ENCODE measurements around the gene PRIM2.
"Not testable (repeated sequence)": the region's sequence is repeated elsewhere in the genome, so short reads cannot be mapped to it uniquely, and the experiment has no call there.

Gene PRIM2

DNA sequence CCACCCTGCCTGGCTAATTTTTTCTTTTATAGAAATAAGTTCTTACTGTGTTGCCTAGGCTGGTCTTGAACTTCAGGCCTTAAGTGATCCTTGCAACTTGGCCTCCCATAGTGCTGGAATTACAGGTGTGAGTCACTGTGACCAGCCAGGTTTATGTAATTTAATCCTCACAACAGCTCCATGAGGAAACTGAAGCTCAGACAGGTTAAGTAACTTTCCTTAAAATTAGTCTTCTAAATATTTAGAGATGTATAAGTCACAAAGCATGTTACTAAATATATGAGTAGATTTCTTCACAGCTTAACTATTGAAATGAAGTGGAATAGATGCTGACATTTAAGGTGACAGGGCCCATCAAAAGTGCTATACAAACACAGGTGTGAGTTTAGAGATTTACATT is 30.2 kb downstream of the PRIM2 start:
- peaks cover 30% of the 10 kb centered on the region for H3K4me1 Mint-ChIP-seq
- ATAC-seq (replicated peaks; ENCODE audit: extremely low read depth, poor library complexity, severe bottlenecking); DNase-seq (ENCODE audit: low spot score in 2 of 2); H3K36me3 Mint-ChIP-seq (ENCODE audit: insufficient read depth); H3K27ac Mint-ChIP-seq (ENCODE audit: low read depth); H3K27me3 Mint-ChIP-seq; H3K9me3 Mint-ChIP-seq; H3K4me3 Mint-ChIP-seq: not testable (repeated sequence)

DNA sequence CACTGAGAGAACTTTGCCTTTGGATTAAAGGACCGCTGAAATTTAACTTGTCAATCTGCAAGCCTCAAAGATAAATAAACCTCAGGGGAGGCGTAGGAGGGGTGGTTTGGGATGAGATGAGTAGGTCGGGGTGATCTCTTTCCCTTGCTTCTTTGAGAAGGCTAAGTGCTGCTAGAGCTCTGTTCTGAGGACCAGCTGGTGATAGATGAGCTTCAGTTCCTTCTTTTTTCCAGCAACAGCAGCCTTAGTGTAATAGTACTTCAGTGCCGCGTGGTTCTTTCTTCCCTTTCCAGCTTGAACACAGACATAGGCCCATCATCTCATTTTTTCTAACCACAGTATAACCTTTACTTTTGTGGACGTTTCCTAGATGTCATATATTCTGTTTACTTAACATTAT is 33.0 kb downstream of the PRIM2 start:
- not testable (repeated sequence) for H3K27ac Mint-ChIP-seq (ENCODE audit: low read depth); DNase-seq (ENCODE audit: low spot score in 2 of 2); H3K27me3 Mint-ChIP-seq; H3K36me3 Mint-ChIP-seq (ENCODE audit: insufficient read depth); H3K9me3 Mint-ChIP-seq; ATAC-seq (replicated peaks; ENCODE audit: extremely low read depth, poor library complexity, severe bottlenecking); H3K4me3 Mint-ChIP-seq
- H3K4me1 Mint-ChIP-seq: peaks cover 23% of the 10 kb centered on the region

DNA sequence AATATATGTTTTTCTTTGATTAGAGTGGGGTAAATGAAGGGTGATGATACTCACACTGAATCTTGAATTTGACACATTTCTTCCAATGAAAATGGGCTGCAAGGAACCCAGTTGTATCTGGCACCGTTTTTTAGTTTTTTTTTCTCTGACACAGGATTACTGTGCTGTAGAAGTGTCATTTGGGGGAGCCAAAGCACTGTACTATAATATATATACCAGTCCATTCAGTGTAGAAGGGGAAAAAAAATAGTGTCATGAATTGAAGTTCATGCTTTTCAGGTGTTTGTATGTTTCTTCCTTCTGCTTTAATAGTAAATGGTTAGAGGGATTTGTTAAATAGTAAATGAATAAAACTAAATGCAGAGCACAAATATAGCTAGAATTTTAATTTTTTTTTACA is 35.2 kb downstream of the PRIM2 start:
- H3K4me1 Mint-ChIP-seq: peaks cover 24% of the 10 kb centered on the region
- not testable (repeated sequence) for H3K36me3 Mint-ChIP-seq (ENCODE audit: insufficient read depth); H3K4me3 Mint-ChIP-seq; DNase-seq (ENCODE audit: low spot score in 2 of 2); H3K27me3 Mint-ChIP-seq; ATAC-seq (replicated peaks; ENCODE audit: extremely low read depth, poor library complexity, severe bottlenecking); H3K27ac Mint-ChIP-seq (ENCODE audit: low read depth); H3K9me3 Mint-ChIP-seq

DNA sequence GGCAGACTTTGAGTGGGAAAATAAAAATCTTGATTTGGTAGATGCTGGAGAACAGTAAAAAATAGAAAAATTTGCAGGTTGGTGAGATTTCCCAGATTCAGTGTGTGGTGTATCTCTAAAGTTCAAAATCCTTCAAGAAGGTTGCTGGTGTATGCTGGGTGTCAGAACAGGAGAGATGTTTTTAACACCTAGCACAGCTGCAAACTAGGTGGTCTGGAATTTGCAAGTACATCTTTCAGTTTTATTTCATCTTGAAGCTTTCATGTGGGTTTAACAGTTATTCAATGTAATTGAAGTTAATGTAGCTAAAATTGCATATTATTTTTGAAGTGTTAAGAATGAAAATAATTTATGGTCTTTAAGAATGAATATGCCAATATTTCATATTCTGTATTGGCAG is 40.9 kb downstream of the PRIM2 start:
- peak; percentile 80 for ATAC-seq (replicated peaks; ENCODE audit: extremely low read depth, poor library complexity, severe bottlenecking)
- peak overlapping the region; percentile 66 for H3K4me3 Mint-ChIP-seq
- DNase-seq (ENCODE audit: low spot score in 2 of 2); H3K36me3 Mint-ChIP-seq (ENCODE audit: insufficient read depth); H3K9me3 Mint-ChIP-seq; H3K27me3 Mint-ChIP-seq: not testable (repeated sequence)
- peak overlapping the region; percentile 86 for H3K27ac Mint-ChIP-seq (ENCODE audit: low read depth)
- peaks cover 14% of the 10 kb centered on the region for H3K4me1 Mint-ChIP-seq

DNA sequence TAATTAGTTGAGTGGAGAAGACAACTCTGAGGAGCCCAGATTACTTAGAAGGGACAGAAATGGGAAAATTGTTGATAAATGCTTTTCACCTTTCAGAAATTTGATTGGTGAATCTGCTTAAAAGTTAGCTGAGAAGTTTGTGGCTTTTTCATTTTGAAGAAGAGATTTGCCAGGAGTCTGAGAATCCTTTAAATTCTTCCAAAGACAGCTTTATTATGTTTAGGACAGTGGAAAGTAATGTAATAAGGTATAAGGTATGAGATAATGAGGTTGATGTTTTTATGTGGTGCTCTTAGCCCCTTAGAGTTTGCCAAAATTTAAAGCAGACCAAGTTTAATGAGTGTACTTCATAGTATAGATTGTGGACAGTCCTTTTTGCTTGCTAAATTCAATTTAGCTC is 42.3 kb downstream of the PRIM2 start:
- not testable (repeated sequence) for H3K36me3 Mint-ChIP-seq (ENCODE audit: insufficient read depth); H3K27ac Mint-ChIP-seq (ENCODE audit: low read depth); H3K9me3 Mint-ChIP-seq; H3K27me3 Mint-ChIP-seq; DNase-seq (ENCODE audit: low spot score in 2 of 2); ATAC-seq (replicated peaks; ENCODE audit: extremely low read depth, poor library complexity, severe bottlenecking); H3K4me3 Mint-ChIP-seq
- H3K4me1 Mint-ChIP-seq: peaks cover 22% of the 10 kb centered on the region

DNA sequence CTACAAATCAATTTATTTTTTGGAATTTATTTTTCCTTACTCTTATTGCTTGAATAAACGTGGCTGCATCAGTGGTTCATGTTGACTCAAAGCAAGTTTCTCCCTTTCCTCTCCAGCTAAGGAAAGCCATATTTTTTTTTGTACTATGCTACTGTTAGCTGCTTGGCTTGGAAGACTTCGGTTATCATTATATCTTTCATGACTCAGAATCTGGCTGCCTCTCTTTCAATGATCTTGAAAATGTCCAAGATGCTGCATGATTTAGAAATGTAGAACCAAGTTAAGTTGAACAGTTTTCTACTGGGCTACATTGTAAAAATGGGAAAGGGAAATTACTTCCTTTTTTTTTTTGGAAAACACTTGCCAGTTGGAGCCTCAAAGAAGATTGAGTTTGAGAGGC is 44.9 kb downstream of the PRIM2 start:
- H3K27me3 Mint-ChIP-seq; H3K4me3 Mint-ChIP-seq; H3K27ac Mint-ChIP-seq (ENCODE audit: low read depth); H3K9me3 Mint-ChIP-seq; H3K36me3 Mint-ChIP-seq (ENCODE audit: insufficient read depth); ATAC-seq (replicated peaks; ENCODE audit: extremely low read depth, poor library complexity, severe bottlenecking); DNase-seq (ENCODE audit: low spot score in 2 of 2): not testable (repeated sequence)
- H3K4me1 Mint-ChIP-seq: peaks cover 19% of the 10 kb centered on the region

DNA sequence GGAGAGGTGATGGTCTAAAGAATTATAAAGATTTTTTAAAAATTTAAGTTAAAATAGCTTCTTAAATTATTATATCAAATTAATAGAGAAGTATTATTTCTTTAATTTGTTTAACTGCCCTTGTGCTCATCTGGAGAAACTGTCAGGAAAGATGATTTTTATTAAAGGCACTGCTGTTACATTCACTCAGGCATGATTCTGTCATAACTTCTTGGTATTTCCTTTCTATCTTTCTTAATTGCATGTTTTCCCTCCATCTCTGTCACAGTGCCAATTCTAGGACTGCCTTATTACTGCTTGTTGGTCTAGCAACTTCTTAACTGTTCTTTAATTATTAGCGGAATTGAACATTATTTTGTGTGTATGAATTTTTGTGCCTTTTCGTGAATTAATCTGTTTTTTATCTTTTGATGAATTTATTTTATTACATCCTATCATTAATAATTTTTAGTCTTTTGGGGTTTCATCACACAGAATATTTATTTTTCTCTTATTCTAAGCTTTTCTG is 47.7 kb downstream of the PRIM2 start:
- ATAC-seq (replicated peaks; ENCODE audit: extremely low read depth, poor library complexity, severe bottlenecking); H3K4me3 Mint-ChIP-seq; H3K4me1 Mint-ChIP-seq; H3K9me3 Mint-ChIP-seq; H3K36me3 Mint-ChIP-seq (ENCODE audit: insufficient read depth); H3K27me3 Mint-ChIP-seq; H3K27ac Mint-ChIP-seq (ENCODE audit: low read depth); DNase-seq (ENCODE audit: low spot score in 2 of 2): not testable (repeated sequence)

DNA sequence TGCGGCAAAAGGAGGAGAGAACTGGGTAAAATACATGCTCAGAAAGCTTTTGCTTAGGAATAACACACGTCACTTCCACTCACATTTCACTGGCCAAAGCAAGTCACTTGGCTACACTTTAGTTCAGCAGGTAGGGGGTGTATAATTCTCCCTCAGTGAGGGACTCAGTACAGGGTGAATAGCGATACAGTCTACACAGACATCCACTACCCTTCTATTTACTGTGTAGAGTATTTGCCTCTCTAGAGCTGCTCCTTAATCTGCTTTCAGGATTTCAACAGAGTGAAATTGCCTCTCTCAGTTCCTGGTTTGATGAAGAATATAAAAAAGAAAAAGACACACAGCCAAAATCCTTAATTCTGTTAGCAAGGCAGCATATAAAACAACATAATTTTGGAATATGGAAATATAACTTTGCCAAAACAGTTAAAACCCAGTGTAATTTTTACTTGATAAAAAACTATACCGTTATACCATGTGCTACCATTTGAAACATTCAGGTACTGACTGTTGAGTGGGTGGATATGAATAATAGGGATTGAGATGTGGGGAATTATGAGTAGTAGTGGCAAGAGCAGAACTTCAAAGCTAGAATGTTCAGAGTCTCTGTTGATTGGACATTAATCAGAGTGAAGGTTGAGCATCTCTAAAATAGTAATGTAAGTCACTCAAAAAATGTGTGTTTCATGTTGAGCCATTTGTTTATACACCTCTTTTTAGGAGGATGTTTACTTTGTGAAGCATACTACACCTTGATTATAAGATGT is 51.7 kb downstream of the PRIM2 start:
- not testable (repeated sequence) for DNase-seq (ENCODE audit: low spot score in 2 of 2); H3K9me3 Mint-ChIP-seq; H3K4me3 Mint-ChIP-seq; ATAC-seq (replicated peaks; ENCODE audit: extremely low read depth, poor library complexity, severe bottlenecking); H3K4me1 Mint-ChIP-seq; H3K27me3 Mint-ChIP-seq; H3K36me3 Mint-ChIP-seq (ENCODE audit: insufficient read depth)
- peak overlapping the region; percentile 66 for H3K27ac Mint-ChIP-seq (ENCODE audit: low read depth)

DNA sequence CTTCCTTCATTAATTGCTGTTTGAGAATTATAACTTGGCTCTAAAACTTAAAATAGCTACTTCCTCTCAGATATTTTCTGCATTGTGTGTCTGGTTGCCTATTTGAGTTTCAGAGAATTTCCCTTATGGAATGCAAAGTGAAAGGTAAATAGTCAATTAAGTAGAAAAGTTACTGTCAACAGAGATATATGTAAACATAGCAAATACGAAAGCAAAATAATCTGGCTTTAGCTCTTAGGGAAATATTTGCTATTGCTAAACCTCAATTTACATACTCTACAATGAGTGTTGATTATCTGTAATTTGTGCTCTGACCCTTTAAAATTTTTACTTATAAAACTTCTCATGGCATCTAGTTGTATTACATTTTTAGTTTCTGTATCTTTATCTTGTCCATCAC is 54.3 kb downstream of the PRIM2 start:
- not testable (repeated sequence) for H3K36me3 Mint-ChIP-seq (ENCODE audit: insufficient read depth); H3K9me3 Mint-ChIP-seq; H3K4me1 Mint-ChIP-seq; DNase-seq (ENCODE audit: low spot score in 2 of 2); H3K27ac Mint-ChIP-seq (ENCODE audit: low read depth); H3K4me3 Mint-ChIP-seq; H3K27me3 Mint-ChIP-seq; ATAC-seq (replicated peaks; ENCODE audit: extremely low read depth, poor library complexity, severe bottlenecking)

DNA sequence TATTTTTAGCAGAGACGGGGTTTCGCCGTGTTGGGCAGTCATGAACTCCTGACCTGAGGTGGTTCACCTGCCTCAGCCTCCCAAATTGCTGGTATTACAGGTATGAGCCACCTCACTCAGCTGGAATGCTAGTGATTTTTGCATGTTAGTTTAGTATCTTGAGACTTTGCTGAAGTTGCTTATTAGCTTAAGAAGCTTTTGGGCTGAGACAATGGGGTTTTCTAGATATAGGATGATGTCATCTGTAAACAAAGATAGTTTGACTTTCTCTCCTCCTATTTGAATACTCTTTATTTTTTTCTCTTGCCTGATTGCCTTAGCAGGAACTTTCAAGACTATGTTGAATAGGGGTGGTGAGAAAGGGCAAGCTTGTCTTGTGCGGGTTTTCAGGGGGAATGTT is 57.3 kb downstream of the PRIM2 start:
- not testable (repeated sequence) for H3K4me1 Mint-ChIP-seq; H3K9me3 Mint-ChIP-seq; ATAC-seq (replicated peaks; ENCODE audit: extremely low read depth, poor library complexity, severe bottlenecking); H3K4me3 Mint-ChIP-seq; H3K27me3 Mint-ChIP-seq; DNase-seq (ENCODE audit: low spot score in 2 of 2); H3K36me3 Mint-ChIP-seq (ENCODE audit: insufficient read depth); H3K27ac Mint-ChIP-seq (ENCODE audit: low read depth)

DNA sequence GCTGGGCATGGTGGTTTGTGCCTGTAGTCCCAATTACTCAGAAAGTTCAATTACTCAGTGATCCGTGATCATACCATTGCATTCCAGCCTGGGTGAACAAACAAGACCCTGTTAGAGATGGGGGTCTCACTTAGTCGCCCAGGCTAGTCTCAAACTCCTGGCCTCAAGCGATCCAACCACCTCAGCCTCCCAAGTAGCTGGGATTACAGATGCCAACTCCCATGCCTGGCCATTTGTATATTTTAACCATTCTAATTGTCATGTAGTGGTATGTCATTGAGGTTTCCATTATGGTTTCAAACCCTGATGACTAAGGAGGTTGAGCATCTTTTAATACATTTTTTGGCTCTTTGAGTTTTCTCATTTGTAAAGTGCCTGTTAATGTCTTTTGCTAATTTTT is 58.7 kb downstream of the PRIM2 start:
- not testable (repeated sequence) for H3K4me1 Mint-ChIP-seq, H3K27me3 Mint-ChIP-seq

DNA sequence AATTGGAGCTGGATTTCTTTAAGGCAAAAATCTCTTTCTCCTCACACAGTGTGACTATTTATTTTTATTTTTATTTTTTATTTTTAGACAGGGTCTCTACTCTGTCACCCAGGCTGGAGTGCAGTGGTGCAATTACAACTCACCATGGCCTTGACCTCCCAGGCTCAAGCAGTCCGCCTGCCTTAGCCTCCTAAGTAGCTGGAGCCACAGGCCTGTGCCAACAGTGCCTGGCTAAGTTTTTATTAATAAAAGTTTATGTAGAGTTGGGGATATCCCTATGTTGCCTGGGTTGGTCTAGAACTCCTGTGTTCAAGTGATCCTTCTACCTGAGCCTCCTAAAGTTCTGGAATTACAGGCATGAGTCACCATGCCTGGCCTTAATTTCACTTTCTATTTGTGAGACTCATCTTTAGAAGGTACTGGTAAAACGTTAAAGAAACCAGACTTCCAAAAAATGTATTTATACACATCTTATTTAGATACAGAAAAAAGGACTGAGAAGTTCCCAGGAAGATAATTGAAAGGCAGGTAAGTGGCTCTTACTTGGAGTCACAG is 71.7 kb downstream of the PRIM2 start:
- peak overlapping the region; percentile 14 for H3K27ac Mint-ChIP-seq (ENCODE audit: low read depth)
- not testable (repeated sequence) for H3K4me1 Mint-ChIP-seq; ATAC-seq (replicated peaks; ENCODE audit: extremely low read depth, poor library complexity, severe bottlenecking); H3K4me3 Mint-ChIP-seq; DNase-seq (ENCODE audit: low spot score in 2 of 2); H3K9me3 Mint-ChIP-seq; H3K36me3 Mint-ChIP-seq (ENCODE audit: insufficient read depth); H3K27me3 Mint-ChIP-seq

More for the DNA sequence above, 58.7 kb downstream of the PRIM2 start:
- not testable (repeated sequence) for ATAC-seq (replicated peaks; ENCODE audit: extremely low read depth, poor library complexity, severe bottlenecking); H3K9me3 Mint-ChIP-seq; DNase-seq (ENCODE audit: low spot score in 2 of 2); H3K4me3 Mint-ChIP-seq; H3K27ac Mint-ChIP-seq (ENCODE audit: low read depth); H3K36me3 Mint-ChIP-seq (ENCODE audit: insufficient read depth)

DNA sequence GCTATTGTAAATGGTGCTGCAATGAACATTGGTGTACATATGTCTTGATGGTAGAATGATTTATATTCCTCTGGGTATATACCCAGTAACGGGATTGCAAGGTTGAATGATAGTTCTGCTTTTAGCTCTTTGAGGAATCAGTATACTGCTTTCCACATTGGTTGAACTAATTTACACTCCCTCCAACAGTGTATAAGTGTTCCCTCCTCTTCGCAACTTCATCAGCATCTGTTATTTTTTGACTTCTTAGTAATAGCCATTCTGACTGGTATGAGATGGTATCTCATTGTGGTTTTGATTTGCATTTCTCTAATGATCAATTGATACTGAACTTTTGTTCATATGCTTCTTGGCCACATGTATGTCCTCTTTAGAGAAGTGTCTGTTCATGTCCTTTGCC is 73.4 kb downstream of the PRIM2 start:
- not testable (repeated sequence) for H3K36me3 Mint-ChIP-seq (ENCODE audit: insufficient read depth); H3K9me3 Mint-ChIP-seq; H3K27ac Mint-ChIP-seq (ENCODE audit: low read depth); H3K27me3 Mint-ChIP-seq; ATAC-seq (replicated peaks; ENCODE audit: extremely low read depth, poor library complexity, severe bottlenecking); DNase-seq (ENCODE audit: low spot score in 2 of 2); H3K4me3 Mint-ChIP-seq
- H3K4me1 Mint-ChIP-seq: peaks cover 22% of the 10 kb centered on the region

Data from central memory CD8-positive, alpha-beta T cell (primary cell).